ENCODE measurements around the gene ZNF710. TPM values are rescaled to one million over a fixed set of nuclear protein-coding genes. Genes with fewer than 3 reads are reported as not detected.
"Not testable (repeated sequence)": the region's sequence is repeated elsewhere in the genome, so short reads cannot be mapped to it uniquely, and the experiment has no call there.

ZNF710 gene
- total RNA-seq, 2 donors from 2014 or later, result 33.8 to 52.9 TPM

- intact Hi-C loops (cut with DNase I, micrococcal nuclease), result no loop called here
- DNase-seq (no peak), ATAC-seq (no peak)
These were observed 64.5 kb downstream of the ZNF710 start for GRCh38 chr15:90065682-90066049.

DNA sequence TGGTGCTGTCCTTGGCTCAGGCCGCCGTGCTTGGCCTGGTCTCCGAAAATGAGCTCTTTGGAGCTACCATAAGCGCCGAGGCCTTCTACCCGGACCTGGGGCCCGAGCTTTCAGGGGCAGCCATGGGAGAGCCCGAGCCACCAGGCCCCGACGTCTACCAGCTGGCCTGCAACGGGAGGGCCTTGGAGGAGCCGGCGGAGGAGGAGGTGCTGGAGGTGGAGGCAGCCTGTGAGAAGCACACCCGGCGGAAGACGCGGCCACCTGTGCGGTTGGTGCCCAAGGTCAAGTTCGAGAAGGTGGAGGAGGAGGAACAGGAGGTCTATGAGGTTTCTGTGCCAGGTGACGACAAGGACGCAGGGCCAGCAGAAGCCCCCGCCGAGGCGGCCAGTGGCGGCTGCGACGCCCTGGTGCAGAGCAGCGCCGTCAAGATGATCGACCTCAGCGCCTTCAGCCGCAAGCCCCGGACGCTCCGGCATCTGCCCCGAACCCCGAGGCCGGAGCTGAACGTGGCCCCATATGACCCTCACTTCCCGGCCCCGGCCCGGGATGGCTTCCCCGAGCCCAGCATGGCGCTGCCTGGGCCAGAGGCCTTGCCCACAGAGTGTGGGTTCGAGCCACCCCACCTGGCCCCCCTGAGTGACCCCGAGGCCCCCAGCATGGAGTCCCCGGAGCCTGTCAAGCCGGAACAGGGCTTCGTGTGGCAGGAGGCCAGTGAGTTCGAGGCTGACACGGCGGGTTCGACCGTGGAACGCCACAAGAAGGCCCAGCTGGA is 66.2 kb downstream of the ZNF710 start:
- ATAC-seq, result no peak
- DNase-seq, result no peak
- intact Hi-C loops (cut with DNase I, micrococcal nuclease), result no loop called here

DNA sequence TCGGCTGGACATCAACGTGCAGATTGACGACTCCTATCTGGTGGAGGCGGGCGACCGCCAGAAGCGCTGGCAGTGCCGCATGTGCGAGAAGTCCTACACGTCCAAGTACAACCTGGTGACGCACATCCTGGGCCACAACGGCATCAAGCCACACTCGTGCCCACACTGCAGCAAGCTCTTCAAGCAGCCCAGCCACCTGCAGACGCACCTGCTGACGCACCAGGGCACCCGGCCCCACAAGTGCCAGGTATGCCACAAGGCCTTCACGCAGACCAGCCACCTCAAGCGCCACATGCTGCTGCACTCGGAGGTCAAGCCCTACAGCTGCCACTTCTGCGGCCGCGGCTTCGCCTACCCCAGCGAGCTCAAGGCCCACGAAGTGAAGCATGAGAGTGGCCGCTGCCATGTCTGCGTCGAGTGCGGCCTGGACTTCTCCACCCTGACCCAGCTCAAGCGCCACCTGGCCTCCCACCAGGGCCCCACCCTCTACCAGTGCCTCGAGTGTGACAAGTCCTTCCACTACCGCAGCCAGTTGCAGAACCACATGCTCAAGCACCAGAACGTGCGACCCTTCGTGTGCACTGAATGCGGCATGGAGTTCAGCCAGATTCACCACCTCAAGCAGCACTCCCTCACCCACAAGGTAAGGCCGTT is 67.0 kb downstream of the ZNF710 start:
- intact Hi-C loops (cut with DNase I, micrococcal nuclease), result no loop called here
- ATAC-seq, result no peak
- no peak for DNase-seq

DNA sequence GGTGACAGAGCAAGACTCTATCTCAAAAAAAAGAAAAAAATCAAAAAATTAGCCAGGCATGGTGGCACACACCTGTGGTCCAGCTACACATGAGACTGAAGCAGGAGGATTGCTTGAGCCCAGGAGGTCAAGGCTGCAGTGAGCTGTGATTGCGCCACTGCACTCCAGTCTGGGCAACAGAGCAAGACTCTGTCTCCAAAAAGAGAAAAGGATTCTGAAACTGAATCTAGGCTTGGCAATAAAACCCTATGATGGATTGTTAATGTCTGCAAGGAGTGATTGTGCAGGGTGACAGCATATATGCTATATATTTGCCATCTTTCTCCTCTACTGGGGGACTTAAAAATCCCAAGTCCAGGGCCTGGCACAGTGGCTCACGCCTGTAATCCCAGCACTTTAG is 69.5 kb downstream of the ZNF710 start:
- not testable (repeated sequence) for ATAC-seq, DNase-seq
- intact Hi-C loops (cut with DNase I, micrococcal nuclease), result loop anchor here in 1 of 2 donors (10.0 kb wide), 1 partner anchor 176 kb away; the partner anchor contains the start of gene AP3S2

DNA sequence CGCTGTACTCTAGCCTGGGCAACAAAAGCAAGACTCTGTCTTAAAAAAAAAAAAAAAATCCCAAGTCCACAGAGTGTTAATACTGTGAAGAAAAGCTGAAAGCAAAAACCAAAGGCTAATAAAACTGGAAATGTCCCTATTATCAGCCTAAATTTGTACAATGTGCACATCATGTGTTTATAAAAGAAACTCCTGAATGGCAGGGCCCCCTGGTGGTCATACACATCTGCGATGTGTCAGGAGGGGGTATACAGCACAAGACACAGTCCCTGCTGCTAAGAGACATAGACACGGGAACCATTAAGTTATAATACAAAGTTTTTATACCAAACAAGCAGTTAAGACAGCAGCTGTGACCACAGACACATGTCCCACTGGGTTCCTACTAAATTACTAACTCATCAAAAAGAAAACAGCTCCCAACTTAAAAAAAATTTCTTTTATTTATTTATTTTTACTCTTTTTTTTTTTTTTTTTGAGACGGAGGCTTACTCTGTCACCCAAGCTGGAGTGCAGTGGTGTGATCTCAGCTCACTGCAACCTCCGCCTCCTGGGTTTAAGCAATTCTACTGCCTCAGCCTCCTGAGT is 70.2 kb downstream of the ZNF710 start:
- DNase-seq (peak; percentile 83 to 93), ATAC-seq (peak; percentile 74)
- intact Hi-C loops (cut with DNase I, micrococcal nuclease), result loop anchor here in 1 of 2 donors (10.0 kb wide), 1 partner anchor 177 kb away; the partner anchor contains the start of gene AP3S2

- intact Hi-C loops (cut with DNase I, micrococcal nuclease), result loop anchor here in 1 of 2 donors (10.0 kb wide), 1 partner anchor 178 kb away; the partner anchor contains the start of gene AP3S2
These were observed 72.0 kb downstream of the ZNF710 start for GRCh38 chr15:90072978-90073640.

GRCh38 chr15:90074023-90074422 is 72.9 kb downstream of the ZNF710 start:
- ATAC-seq, result no peak
- no peak for DNase-seq
- intact Hi-C loops (cut with DNase I, micrococcal nuclease), result loop anchor here in 1 of 2 donors (10.0 kb wide), 1 partner anchor 179 kb away; the partner anchor contains the start of gene AP3S2

More at GRCh38 chr15:90072978-90073640, 72.0 kb downstream of the ZNF710 start:
- ATAC-seq, result no peak
- DNase-seq, result no peak

- no peak for DNase-seq
- no peak for ATAC-seq
- intact Hi-C loops (cut with DNase I, micrococcal nuclease), result loop anchor here in 1 of 2 donors (10.0 kb wide), 1 partner anchor 180 kb away; the partner anchor contains the start of gene AP3S2
These were observed 73.8 kb downstream of the ZNF710 start for GRCh38 chr15:90074916-90075315.

- DNase-seq, result no peak
- intact Hi-C loops (cut with DNase I, micrococcal nuclease), result loop anchor here in 1 of 2 donors (10.0 kb wide), 1 partner anchor 181 kb away; the partner anchor contains the start of gene AP3S2
- ATAC-seq, result no peak
These were observed 74.5 kb downstream of the ZNF710 start for GRCh38 chr15:90075420-90076289.

GRCh38 chr15:90076716-90077115 is 75.6 kb downstream of the ZNF710 start:
- ATAC-seq (no peak), DNase-seq (no peak)
- intact Hi-C loops (cut with DNase I, micrococcal nuclease), result loop anchor here in 1 of 2 donors (10.0 kb wide), 1 partner anchor 182 kb away; the partner anchor contains the start of gene AP3S2

DNA sequence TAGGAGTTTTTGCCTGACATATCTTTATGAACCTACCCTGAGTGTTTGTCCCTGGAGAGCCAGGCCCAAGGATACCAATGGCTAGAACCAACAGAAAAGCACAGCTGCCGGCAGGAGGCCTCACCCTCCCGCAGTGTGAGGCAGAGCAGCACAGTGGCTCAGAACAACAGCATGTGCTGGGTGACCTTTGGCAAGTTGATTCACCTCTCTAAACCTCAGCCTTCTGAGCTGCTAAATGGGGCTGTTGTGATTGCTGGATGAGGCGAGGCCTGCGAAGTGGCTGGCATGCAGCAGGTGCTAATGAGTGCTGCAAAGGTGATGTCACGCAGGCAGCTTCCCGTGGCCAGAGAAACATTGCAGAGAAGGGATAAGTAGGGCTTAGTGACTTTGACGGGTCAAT is 77.8 kb downstream of the ZNF710 start:
- DNase-seq (no peak), ATAC-seq (peak; percentile 5)
- intact Hi-C loops (cut with DNase I, micrococcal nuclease), result loop anchor here in 1 of 2 donors (10.0 kb wide), 1 partner anchor 184 kb away; the partner anchor contains the start of gene AP3S2

- intact Hi-C loops (cut with DNase I, micrococcal nuclease), result loop anchor here in 1 of 2 donors (10.0 kb wide), 1 partner anchor 185 kb away; the partner anchor contains the start of gene AP3S2
- DNase-seq (no peak), ATAC-seq (no peak)
These were observed 78.7 kb downstream of the ZNF710 start for GRCh38 chr15:90079619-90080457.

DNA sequence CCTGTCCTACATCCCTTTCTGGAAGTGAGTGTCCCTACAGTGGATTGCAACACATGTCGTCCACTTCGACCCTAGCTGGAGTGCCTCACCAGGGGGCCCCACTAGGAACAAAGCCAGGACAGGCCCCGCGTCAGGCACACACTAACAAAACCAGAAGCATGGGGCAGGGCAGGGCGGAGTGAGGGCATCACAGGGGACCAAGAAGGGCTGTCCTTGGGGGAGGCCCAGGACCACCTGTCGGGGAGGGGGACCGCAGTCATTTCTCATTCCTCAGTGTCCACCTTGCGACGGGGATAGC is 79.3 kb downstream of the ZNF710 start:
- ATAC-seq (no peak), DNase-seq (no peak)

GRCh38 chr15:90080818-90081393 is 79.8 kb downstream of the ZNF710 start:
- ATAC-seq (no peak), DNase-seq (no peak)
- intact Hi-C loops (cut with DNase I, micrococcal nuclease), result no loop called here

More for the DNA sequence above, 79.3 kb downstream of the ZNF710 start:
- intact Hi-C loops (cut with DNase I, micrococcal nuclease), result no loop called here

GRCh38 chr15:90082140-90082715 is 81.1 kb downstream of the ZNF710 start:
- ATAC-seq, result no peak
- intact Hi-C loops (cut with DNase I, micrococcal nuclease), result no loop called here
- DNase-seq, result no peak

- no peak for DNase-seq
- intact Hi-C loops (cut with DNase I, micrococcal nuclease), result no loop called here
These were observed 82.3 kb downstream of the ZNF710 start for GRCh38 chr15:90083419-90083818.

More at GRCh38 chr15:90083419-90083818, 82.3 kb downstream of the ZNF710 start:
- ATAC-seq, result no peak
